Measurements from ENCODE around the gene CCDC7.
"Not testable (repeated sequence)": the region's sequence is repeated elsewhere in the genome, so short reads cannot be mapped to it uniquely, and the experiment has no call there.

Gene CCDC7

DNA sequence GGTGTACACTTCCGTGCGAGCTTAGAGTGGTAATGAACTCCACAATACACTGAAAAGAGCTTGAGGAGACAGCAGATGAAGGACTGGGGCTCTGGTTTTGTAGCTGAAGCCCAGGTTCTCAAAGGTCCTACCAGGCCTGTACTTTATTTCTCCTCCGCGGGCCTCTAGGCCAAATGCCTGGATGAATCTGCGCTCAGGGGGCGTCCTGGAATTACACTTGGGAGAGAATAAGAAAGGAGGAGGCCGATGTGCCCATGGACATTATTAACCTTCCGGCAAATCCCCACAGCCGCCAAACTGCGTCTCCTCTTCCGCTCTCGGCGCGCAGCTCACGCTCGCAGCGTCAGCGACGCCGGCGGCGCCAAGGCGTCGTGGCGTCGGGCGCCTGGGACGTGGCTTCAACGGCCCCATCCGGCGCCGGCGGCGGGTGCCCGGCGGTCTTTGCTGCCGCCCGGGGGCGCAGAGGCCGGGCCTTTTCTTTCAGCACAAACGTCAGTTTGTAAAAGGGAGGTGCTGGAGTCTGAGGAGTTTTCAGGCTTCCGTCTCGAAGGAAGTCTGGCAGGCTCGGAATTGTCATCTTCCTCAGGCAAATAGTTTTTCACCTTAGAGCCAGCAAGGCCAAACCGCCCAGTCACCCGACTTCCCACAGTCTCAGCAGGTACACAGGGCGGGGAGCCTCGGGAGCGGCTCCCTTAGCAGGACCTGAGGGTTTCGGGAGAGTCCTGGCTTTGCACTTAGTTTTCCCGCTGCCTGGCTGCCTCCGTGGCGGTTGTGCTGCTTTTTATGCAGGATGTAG, at the start of gene CCDC7:
Gene CCDC7, plus strand, starts transcription at position 401 of the 796 bp plus-strand sequence. CDS start 5,503 bp downstream, outside the sequence.
- POLR2A ChIA-PET: no interaction called here
- TF ChIP-seq CTCF (IDR thresholded peaks at IDR 0.05; ENCODE audit: control extremely low read depth, extremely low read depth, low read depth, missing control alignments): peak; percentile 62
- DNase-seq (ENCODE audit: extremely low spot score): peak; percentile 89
- CTCF ChIA-PET: interaction anchor here (0.9 to 2.2 kb wide), 8 partner anchors 8 to 79 kb away, joined by 3 to 6 read pairs (median 4); no protein-coding TSS in a partner anchor

DNA sequence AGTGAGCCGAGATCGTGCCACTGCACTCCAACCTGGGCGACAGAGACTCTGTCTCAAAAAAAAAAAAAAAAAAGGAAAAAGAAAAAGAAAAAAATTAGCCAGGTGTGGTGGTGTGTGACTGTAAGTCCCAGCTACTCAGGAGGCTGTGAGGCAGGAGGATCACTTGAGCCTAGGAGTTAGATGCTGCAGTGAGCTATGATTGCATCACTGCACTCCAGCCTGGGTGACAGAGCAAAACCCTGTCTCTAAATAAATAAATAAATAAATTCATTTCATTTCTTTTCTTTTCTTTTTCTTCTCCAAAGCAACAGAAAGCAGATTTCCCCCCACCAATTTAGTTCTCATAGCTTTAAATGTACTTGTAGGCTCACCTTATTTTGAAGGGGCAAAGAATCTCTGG, 48.8 kb upstream of the CCDC7 start:
- CTCF ChIA-PET: interaction anchor here (0.8 kb wide), 1 partner anchor 14 kb away, joined by 3 read pairs; no protein-coding TSS in a partner anchor
- DNase-seq (ENCODE audit: extremely low spot score); POLR2A ChIA-PET: not testable (repeated sequence)

DNA sequence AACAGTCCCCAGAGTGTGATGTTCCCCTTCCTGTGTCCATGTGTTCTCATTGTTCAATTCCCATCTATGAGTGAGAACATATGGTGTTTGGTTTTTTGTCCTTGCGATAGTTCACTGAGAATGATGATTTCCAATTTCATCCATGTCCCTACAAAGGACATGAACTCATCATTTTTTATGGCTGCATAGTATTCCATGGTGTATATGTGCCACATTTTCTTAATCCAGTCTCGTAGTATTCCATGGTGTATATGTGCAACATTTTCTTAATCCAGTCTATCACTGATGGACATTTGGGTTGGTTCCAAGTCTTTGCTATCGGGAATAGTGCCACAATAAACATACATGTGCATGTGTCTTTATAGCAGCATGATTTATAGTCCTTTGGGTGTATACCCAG, 46.2 kb upstream of the CCDC7 start:
- DNase-seq (ENCODE audit: extremely low spot score); CTCF ChIA-PET; POLR2A ChIA-PET: not testable (repeated sequence)

- ChIA-PET CTCF (no interaction called here), POLR2A (no interaction called here)
- no peak for DNase-seq (ENCODE audit: extremely low spot score)
- TF ChIP-seq CTCF (IDR thresholded peaks at IDR 0.05; ENCODE audit: control extremely low read depth, extremely low read depth, low read depth, missing control alignments): no peak
These were observed 45.0 kb upstream of the CCDC7 start for GRCh38 chr10:32400961-32401360.

- ChIA-PET CTCF (interaction anchor here (0.9 kb wide), 1 partner anchor 11 kb away, joined by 3 read pairs; no protein-coding TSS in a partner anchor), POLR2A (no interaction called here)
- TF ChIP-seq CTCF (IDR thresholded peaks at IDR 0.05; ENCODE audit: control extremely low read depth, extremely low read depth, low read depth, missing control alignments): no peak
- DNase-seq (ENCODE audit: extremely low spot score): no peak
These were observed 43.4 kb upstream of the CCDC7 start for GRCh38 chr10:32402499-32402898.

DNA sequence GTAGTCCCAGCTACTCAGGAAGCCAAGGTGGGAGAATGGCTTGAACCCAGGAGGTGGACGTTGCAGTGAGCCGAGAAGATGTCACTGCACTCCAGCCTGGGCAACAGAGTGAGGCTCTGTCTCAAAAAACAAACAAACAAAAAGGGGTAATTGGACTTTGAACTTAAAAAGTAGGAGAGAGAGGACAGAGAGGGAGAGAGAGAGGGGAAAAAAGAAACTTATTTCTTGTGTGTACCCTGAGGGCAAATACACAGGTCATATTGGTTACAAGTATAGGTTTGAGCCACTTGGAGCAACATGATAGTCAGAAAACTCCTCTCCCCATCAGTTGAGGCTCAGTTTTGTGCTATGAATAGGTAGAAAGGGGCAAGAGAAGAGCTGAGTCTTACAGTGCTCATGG, 42.8 kb upstream of the CCDC7 start:
- ChIA-PET CTCF (interaction anchor here (0.9 kb wide), 1 partner anchor 12 kb away, joined by 3 read pairs; no protein-coding TSS in a partner anchor), POLR2A (no interaction called here)
- DNase-seq (ENCODE audit: extremely low spot score): no peak
- TF ChIP-seq CTCF (IDR thresholded peaks at IDR 0.05; ENCODE audit: control extremely low read depth, extremely low read depth, low read depth, missing control alignments): no peak

DNA sequence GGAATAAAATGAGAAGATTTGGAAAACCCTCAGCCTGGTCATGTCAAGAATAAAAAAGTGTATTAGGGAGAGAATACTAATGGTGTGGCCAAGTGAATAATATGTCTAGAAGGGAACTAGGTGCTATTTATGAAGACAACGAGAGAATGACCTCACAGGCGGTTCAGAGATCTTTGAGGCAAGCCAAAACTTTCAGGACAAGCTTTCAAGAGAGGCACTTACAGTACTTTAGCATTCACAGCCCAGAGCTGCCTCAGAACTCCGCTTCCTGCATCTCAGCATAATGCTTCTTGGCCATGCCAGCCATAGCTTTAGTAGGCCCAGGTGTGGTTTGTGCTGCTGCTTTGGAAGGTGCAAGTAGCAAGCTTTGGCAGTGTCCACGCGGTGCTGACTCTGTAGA, 37.2 kb upstream of the CCDC7 start:
- ChIA-PET POLR2A (no interaction called here), CTCF (no interaction called here)
- no peak for DNase-seq (ENCODE audit: extremely low spot score)
- TF ChIP-seq CTCF (IDR thresholded peaks at IDR 0.05; ENCODE audit: control extremely low read depth, extremely low read depth, low read depth, missing control alignments): no peak
